NK-92 (cell line): ENCODE data around the gene KRTAP2-3.
"Not testable (repeated sequence)": the region's sequence is repeated elsewhere in the genome, so short reads cannot be mapped to it uniquely, and the experiment has no call there.

Experiments
- DNase-seq: peaks from one replicate; lab custom pipeline; 2025; ENCODE audit not compliant: unreplicated experiment; lab: John Stamatoyannopoulos, UW

The KRTAP2-3 gene

GRCh38 chr17:41060052-41060604, at the start of gene KRTAP2-3:
Gene KRTAP2-3 (minus strand): TSS chr17:41060114. CDS start chr17:41060050, 64 bp downstream.
- DNase-seq, result no peak

GRCh38 chr17:41108728-41109386, 48.9 kb upstream of the KRTAP2-3 start:
- not testable (repeated sequence) for DNase-seq

- DNase-seq, result no peak
Measured at GRCh38 chr17:41107941-41108450, 48.1 kb upstream of the KRTAP2-3 start.

GRCh38 chr17:41105347-41105746, 45.4 kb upstream of the KRTAP2-3 start, which contains the start of gene KRTAP4-9:
Gene KRTAP4-9 (plus strand): TSS chr17:41105389. CDS start chr17:41105389, 0 bp downstream.
- DNase-seq, result not testable (repeated sequence)

- DNase-seq, result not testable (repeated sequence)
Measured at GRCh38 chr17:41104386-41105038, 44.6 kb upstream of the KRTAP2-3 start.

GRCh38 chr17:41103896-41104295, 44.0 kb upstream of the KRTAP2-3 start:
- no peak for DNase-seq

GRCh38 chr17:41101586-41102259, 41.8 kb upstream of the KRTAP2-3 start, which contains the start of gene KRTAP4-16:
Gene KRTAP4-16 (minus strand): TSS chr17:41102209. CDS start chr17:41102209, 0 bp downstream.
- DNase-seq, result no peak

GRCh38 chr17:41099682-41100480, 40.0 kb upstream of the KRTAP2-3 start:
- not testable (repeated sequence) for DNase-seq

- no peak for DNase-seq
Measured at GRCh38 chr17:41098481-41098880, 38.6 kb upstream of the KRTAP2-3 start.

- DNase-seq, result no peak
Measured at GRCh38 chr17:41098042-41098441, 38.1 kb upstream of the KRTAP2-3 start, which contains the start of gene KRTAP4-8. Gene KRTAP4-8 (minus strand): TSS chr17:41098142. CDS start chr17:41098084, 58 bp downstream.

GRCh38 chr17:41096055-41096454, 36.1 kb upstream of the KRTAP2-3 start:
- no peak for DNase-seq

- not testable (repeated sequence) for DNase-seq
Measured at GRCh38 chr17:41088760-41089352, 28.9 kb upstream of the KRTAP2-3 start.

GRCh38 chr17:41084100-41084856, 24.4 kb upstream of the KRTAP2-3 start, which contains the start of gene KRTAP4-7:
Gene KRTAP4-7 (plus strand): TSS chr17:41084150. CDS start chr17:41084207, 57 bp downstream.
- not testable (repeated sequence) for DNase-seq

- DNase-seq, result not testable (repeated sequence)
Measured at GRCh38 chr17:41083427-41083826, 23.5 kb upstream of the KRTAP2-3 start.

- no peak for DNase-seq
Measured at GRCh38 chr17:41082626-41083025, 22.7 kb upstream of the KRTAP2-3 start.

GRCh38 chr17:41076788-41077187, 16.9 kb upstream of the KRTAP2-3 start:
- no peak for DNase-seq

- DNase-seq, result no peak
Measured at GRCh38 chr17:41073676-41074075, 13.8 kb upstream of the KRTAP2-3 start.

- DNase-seq, result no peak
Measured at GRCh38 chr17:41071606-41072360, 11.9 kb upstream of the KRTAP2-3 start.
